ENCODE measurements around the gene DDX60.
"Not testable (repeated sequence)": the region's sequence is repeated elsewhere in the genome, so short reads cannot be mapped to it uniquely, and the experiment has no call there.

The DDX60 gene

GRCh38 chr4:168335621-168336020 is 17.1 kb upstream of the DDX60 start:
- no peak overlapping the region for H3K4me3 ChIP-seq (ENCODE audit: low read depth, low read length)
- H3K36me3 ChIP-seq (ENCODE audit: control insufficient read depth, insufficient read depth, low read length), result no peaks in the 10 kb centered on the region
- no peaks in the 10 kb centered on the region for H3K9me3 ChIP-seq (ENCODE audit: control insufficient read depth, low read length)
- H3K79me2 ChIP-seq, result no peaks in the 10 kb centered on the region
- H2AFZ ChIP-seq, result no peak overlapping the region
- H3K4me1 ChIP-seq, result no peaks in the 10 kb centered on the region
- H3K27ac ChIP-seq, result no peak overlapping the region
- no peak for TF ChIP-seq CTCF (IDR thresholded peaks at IDR 0.05)
- H3K27me3 ChIP-seq (ENCODE audit: control insufficient read depth, insufficient read depth, low read length), result no peaks in the 10 kb centered on the region
- H3K9ac ChIP-seq, result no peak overlapping the region
- no peak overlapping the region for H3K4me2 ChIP-seq (ENCODE audit: low read length)

GRCh38 chr4:168334053-168334452 is 15.5 kb upstream of the DDX60 start:
- no peaks in the 10 kb centered on the region for H3K9me3 ChIP-seq (ENCODE audit: control insufficient read depth, low read length)
- no peaks in the 10 kb centered on the region for H3K79me2 ChIP-seq
- no peak overlapping the region for H2AFZ ChIP-seq
- H3K27ac ChIP-seq, result no peak overlapping the region
- H3K4me1 ChIP-seq, result no peaks in the 10 kb centered on the region
- no peak overlapping the region for H3K4me3 ChIP-seq (ENCODE audit: low read depth, low read length)
- no peak overlapping the region for H3K9ac ChIP-seq
- TF ChIP-seq CTCF (IDR thresholded peaks at IDR 0.05), result no peak
- no peaks in the 10 kb centered on the region for H3K27me3 ChIP-seq (ENCODE audit: control insufficient read depth, insufficient read depth, low read length)
- H3K4me2 ChIP-seq (ENCODE audit: low read length), result no peak overlapping the region
- no peaks in the 10 kb centered on the region for H3K36me3 ChIP-seq (ENCODE audit: control insufficient read depth, insufficient read depth, low read length)

GRCh38 chr4:168330575-168330974 is 12.0 kb upstream of the DDX60 start:
- not testable (repeated sequence) for H2AFZ ChIP-seq; H3K36me3 ChIP-seq (ENCODE audit: control insufficient read depth, insufficient read depth, low read length); H3K4me1 ChIP-seq; H3K4me3 ChIP-seq (ENCODE audit: low read depth, low read length); H3K4me2 ChIP-seq (ENCODE audit: low read length); H3K27ac ChIP-seq; H3K27me3 ChIP-seq (ENCODE audit: control insufficient read depth, insufficient read depth, low read length); H3K9me3 ChIP-seq (ENCODE audit: control insufficient read depth, low read length); H3K9ac ChIP-seq; H3K79me2 ChIP-seq

GRCh38 chr4:168325591-168325990 is 7.0 kb upstream of the DDX60 start:
- Histone ChIP-seq H2AFZ (no peak overlapping the region), H3K4me3 (ENCODE audit: low read depth, low read length) (no peak overlapping the region), H3K36me3 (ENCODE audit: control insufficient read depth, insufficient read depth, low read length) (no peaks in the 10 kb centered on the region), H3K9ac (no peak overlapping the region), H3K4me2 (ENCODE audit: low read length) (no peak overlapping the region), H3K4me1 (no peaks in the 10 kb centered on the region), H3K27ac (no peak overlapping the region), H3K9me3 (ENCODE audit: control insufficient read depth, low read length) (no peaks in the 10 kb centered on the region), H3K79me2 (no peaks in the 10 kb centered on the region), H3K27me3 (ENCODE audit: control insufficient read depth, insufficient read depth, low read length) (no peaks in the 10 kb centered on the region)
- no peak for TF ChIP-seq CTCF (IDR thresholded peaks at IDR 0.05)

- Histone ChIP-seq H3K4me1 (no peaks in the 10 kb centered on the region), H3K9ac (no peak overlapping the region), H3K4me2 (ENCODE audit: low read length) (no peak overlapping the region), H3K36me3 (ENCODE audit: control insufficient read depth, insufficient read depth, low read length) (no peaks in the 10 kb centered on the region), H3K27ac (no peak overlapping the region), H3K4me3 (ENCODE audit: low read depth, low read length) (no peak overlapping the region), H3K9me3 (ENCODE audit: control insufficient read depth, low read length) (no peaks in the 10 kb centered on the region), H3K79me2 (no peaks in the 10 kb centered on the region), H2AFZ (no peak overlapping the region), H3K27me3 (ENCODE audit: control insufficient read depth, insufficient read depth, low read length) (no peaks in the 10 kb centered on the region)
- no peak for TF ChIP-seq CTCF (IDR thresholded peaks at IDR 0.05)
Measured at GRCh38 chr4:168321006-168321405, 2.5 kb upstream of the DDX60 start.
